Sigmoid colon (tissue), 7 donors: ENCODE measurements around the gene PODXL. TPM values are rescaled to one million over a fixed set of nuclear protein-coding genes. Genes with fewer than 3 reads are reported as not detected.
A peak's percentile ranks its signal among the peaks of the same experiment; 100 is the strongest.

Experiments
- DNase-seq: peaks from one replicate; pipeline ENCODE4 v3.0.0-alpha.2; 2019
- H3K27ac ChIP-seq, 4 donors: fragments of 200-600 bp; sonication (generic); one replicate each; pipeline ENCODE4 v1.5.1; 2016 to 2019; ENCODE audit warnings: mild to moderate bottlenecking in 1 of 4
- H3K27me3 ChIP-seq, 3 donors: fragments of 200-600 bp; sonication (generic); one replicate each; pipeline ENCODE4 v1.5.1; 2019; ENCODE audit warnings: mild to moderate bottlenecking in 1 of 3
- H3K36me3 ChIP-seq, 4 donors: fragments of 200-600 bp; sonication (generic); one replicate each; pipeline ENCODE4 v1.5.1; 2016 to 2019
- H3K4me1 ChIP-seq, 4 donors: fragments of 200-600 bp; sonication (generic); one replicate each; pipeline ENCODE4 v1.5.1; 2017 to 2019
- H3K4me3 ChIP-seq, 4 donors: fragments of 200-600 bp; sonication (generic); one replicate each; pipeline ENCODE4 v1.5.1; 2017 to 2019; ENCODE audit warnings: mild to moderate bottlenecking in 2 of 4, moderate library complexity in 1 of 4
- H3K9me3 ChIP-seq, 4 donors: fragments of 200-600 bp in 3 of 4; sonication (generic) in 3 of 4; one replicate each; pipeline versions ENCODE4 v1.5.1 to v1.6.1; 2013 to 2019
- CTCF ChIP-seq, 4 experiments: fragments of 450-650 bp in 3 of 4; fragments of 200-600 bp in 1 of 4; IDR thresholded peaks; one replicate each; pipeline ENCODE4 v1.5.1; 2016 to 2019; ENCODE audit warnings: antibody characterized with exemption in 4 of 4, mild to moderate bottlenecking in 3 of 4, moderate library complexity in 2 of 4
- EP300 ChIP-seq, 4 donors: sonication (generic); formaldehyde crosslinking; IDR thresholded peaks; one replicate each; pipeline ENCODE4 v1.6.1; 2017; ENCODE audit warnings: antibody characterized with exemption in 4 of 4
- POLR2A ChIP-seq, 2 donors: fragments of 450-650 bp; IDR thresholded peaks; one replicate each; pipeline ENCODE4 v1.6.1; 2016; ENCODE audit warnings: antibody characterized with exemption in 2 of 2, mild to moderate bottlenecking in 2 of 2, moderate library complexity in 2 of 2
- POLR2AphosphoS5 ChIP-seq, 4 donors: sonication (generic); formaldehyde crosslinking; IDR thresholded peaks; one replicate each; pipeline ENCODE4 v1.6.1; 2017; ENCODE audit warnings: antibody characterized with exemption in 4 of 4
- WGBS, 2 donors: extraction: QIAGEN DNeasy Blood & Tissue Kit; methylation state at CpG; one replicate each; pipeline ENCODE4 v1.1.7; 2013; 5-methylcytosine and 5-hydroxymethylcytosine counted together
- intact Hi-C: fragments of 100-400 bp; cut with DNase I; formaldehyde crosslinking; loops from one replicate; pipeline ENCODE4 v1.15.1; 2023
- polyA plus RNA-seq, 3 donors: library from polyadenylated mRNA; stranded (reverse); fragments of 200-250 nt; gene quantifications; one replicate each; pipeline ENCODE4 v1.2.3, GENCODE V29; 2013
- total RNA-seq, 4 donors: library from RNA; depleted of rRNA; stranded (reverse); fragments of >200 nt; gene quantifications; one replicate each; pipeline ENCODE4 v1.1.0, GENCODE V29; 2016
- donor health status: healthy with polysubstance abuse.
- donor health status: Bipolar disorder and iron deficiency.
- donor health status: healthy.

The PODXL gene
- total and polyA plus RNA-seq, 7 donors, result 1.2 to 23.2 (median 15.8) TPM

DNA sequence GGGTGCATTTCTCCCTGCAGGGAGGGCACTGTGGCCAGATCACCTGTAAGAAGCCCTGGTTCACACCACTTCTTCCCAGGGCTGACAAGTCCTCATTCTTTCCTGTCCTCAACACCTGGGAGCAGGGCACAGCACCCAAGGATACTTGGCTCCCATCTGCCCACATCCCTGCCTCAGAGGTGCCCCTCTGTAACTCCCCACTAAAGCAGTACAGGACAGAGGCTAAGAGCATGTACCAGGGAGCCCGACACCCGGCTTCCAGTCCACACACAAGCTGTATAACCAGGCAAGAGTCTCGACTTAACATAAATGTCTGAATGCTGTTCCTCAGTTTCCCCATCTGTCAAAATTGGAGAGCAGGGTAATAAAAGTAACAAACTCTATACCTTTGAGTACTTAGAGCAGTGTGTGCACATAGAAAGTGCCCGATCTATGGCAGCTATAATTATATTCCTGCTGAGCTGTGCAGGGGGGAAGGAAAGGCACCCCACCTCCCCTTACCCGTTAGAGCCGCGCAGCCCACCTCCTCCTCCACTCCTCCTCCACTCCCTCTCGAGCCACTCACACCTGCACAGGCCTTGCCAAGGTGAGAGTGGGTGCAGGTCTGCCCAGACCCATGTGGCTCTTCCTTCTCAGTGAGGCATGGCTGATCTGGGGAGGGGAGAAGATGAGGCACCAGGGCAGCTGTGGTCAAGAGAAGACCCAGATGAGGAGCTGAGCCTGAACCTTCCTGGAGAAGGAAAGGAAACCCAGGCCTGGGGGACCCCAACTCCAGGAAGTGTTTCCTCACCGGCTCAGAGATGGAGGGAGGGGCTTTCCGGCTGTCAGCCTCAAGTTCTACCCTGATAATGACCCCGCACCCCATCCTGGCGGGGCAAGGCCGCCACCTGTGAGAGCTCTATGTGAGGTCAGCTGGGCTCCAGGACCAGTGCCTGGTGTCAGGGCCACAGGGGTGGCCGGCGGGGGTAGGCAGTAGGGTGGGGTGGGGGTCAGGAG, 22.6 kb downstream of the PODXL start:
- no peak for TF ChIP-seq EP300 (IDR thresholded peaks at IDR 0.05)
- no peak for TF ChIP-seq POLR2A (IDR thresholded peaks at IDR 0.05)
- TF ChIP-seq POLR2AphosphoS5 (IDR thresholded peaks at IDR 0.05), result no peak
- no peak for TF ChIP-seq CTCF (IDR thresholded peaks at IDR 0.05)
- peak; percentile 48 for DNase-seq
- H3K36me3 ChIP-seq, result no peaks in the 10 kb centered on the region
- H3K4me3 ChIP-seq, result no peak overlapping the region
- no peaks in the 10 kb centered on the region for H3K9me3 ChIP-seq
- peaks cover 0 to 16% (median 10%) of the 10 kb centered on the region in 4 donors for H3K4me1 ChIP-seq
- H3K27me3 ChIP-seq, result no peaks in the 10 kb centered on the region
- WGBS, 2 donors, result 86 to 89% methylated on average over 15 of the region's 15 CpGs
- peak overlapping the region in 1 of 4 donors; percentile 52 for H3K27ac ChIP-seq
- intact Hi-C loops, result no loop called here

DNA sequence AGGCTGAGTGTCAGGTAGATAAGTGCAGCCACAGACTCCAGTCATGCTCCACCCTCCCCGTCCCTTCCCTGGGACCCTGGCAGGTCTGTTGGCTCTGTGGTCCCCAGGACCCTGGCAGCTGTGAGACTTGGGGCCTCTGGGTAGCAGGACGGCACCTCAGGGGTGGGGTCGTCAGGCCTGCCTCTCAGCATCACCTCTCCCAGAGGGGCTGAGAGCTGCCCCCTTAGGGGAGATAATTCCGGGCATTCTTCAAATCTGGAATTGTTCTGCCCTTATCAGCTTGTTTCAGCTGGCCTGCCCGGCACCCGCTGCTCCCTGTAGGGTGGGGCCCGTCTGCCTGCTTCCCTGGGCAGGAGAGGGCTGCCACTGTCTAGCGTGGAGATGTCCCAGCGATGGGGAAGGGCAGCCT, 23.3 kb downstream of the PODXL start:
- WGBS, 2 donors, result 40 to 75% methylated on average over 9 of the region's 9 CpGs
- no peaks in the 10 kb centered on the region for H3K27me3 ChIP-seq
- intact Hi-C loops, result no loop called here
- no peak overlapping the region for H3K4me3 ChIP-seq
- no peaks in the 10 kb centered on the region for H3K36me3 ChIP-seq
- peak; percentile 56 for DNase-seq
- H3K4me1 ChIP-seq, result peaks cover 0 to 9% (median 3%) of the 10 kb centered on the region in 4 donors
- H3K27ac ChIP-seq, result peak overlapping the region in 1 of 4 donors; percentile 52
- no peak for TF ChIP-seq CTCF (IDR thresholded peaks at IDR 0.05)
- TF ChIP-seq POLR2A (IDR thresholded peaks at IDR 0.05), result no peak
- TF ChIP-seq EP300 (IDR thresholded peaks at IDR 0.05), result no peak
- no peak for TF ChIP-seq POLR2AphosphoS5 (IDR thresholded peaks at IDR 0.05)
- no peaks in the 10 kb centered on the region for H3K9me3 ChIP-seq

- intact Hi-C loops, result no loop called here
- peak overlapping the region in 1 of 4 donors; percentile 52 for H3K27ac ChIP-seq
- no peaks in the 10 kb centered on the region for H3K27me3 ChIP-seq
- no peak overlapping the region for H3K4me3 ChIP-seq
- WGBS, 2 donors, result 87 to 88% methylated on average over 10 of the region's 10 CpGs
- no peaks in the 10 kb centered on the region for H3K36me3 ChIP-seq
- TF ChIP-seq POLR2AphosphoS5 (IDR thresholded peaks at IDR 0.05) (no peak), POLR2A (IDR thresholded peaks at IDR 0.05) (no peak), EP300 (IDR thresholded peaks at IDR 0.05) (no peak), CTCF (IDR thresholded peaks at IDR 0.05) (no peak)
- peaks cover 0 to 4% (median 0%) of the 10 kb centered on the region in 4 donors for H3K4me1 ChIP-seq
- DNase-seq, result peak; percentile 57
- H3K9me3 ChIP-seq, result no peaks in the 10 kb centered on the region
Measured at GRCh38 chr7:131532570-131533091, 23.8 kb downstream of the PODXL start.

DNA sequence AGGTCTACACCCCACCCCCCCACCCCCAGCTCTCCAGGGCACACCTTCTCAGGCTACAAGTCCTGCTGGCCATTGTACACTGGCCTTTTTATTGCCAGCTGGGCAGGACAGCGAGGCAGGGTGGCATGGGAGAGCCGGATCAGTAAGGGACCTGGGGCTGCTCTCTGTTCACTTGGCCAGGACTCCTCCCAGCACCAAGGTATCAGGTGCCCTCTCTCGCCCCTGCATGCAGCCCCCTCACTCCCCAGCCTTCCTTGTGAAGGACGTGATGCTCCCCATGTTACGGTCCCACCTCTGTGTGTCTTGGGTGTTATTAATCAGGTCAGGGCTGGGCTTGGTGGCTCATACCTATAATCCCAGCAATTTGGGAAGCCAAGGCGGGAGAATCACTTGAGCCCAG, 26.3 kb downstream of the PODXL start:
- no peaks in the 10 kb centered on the region for H3K36me3 ChIP-seq
- TF ChIP-seq CTCF (IDR thresholded peaks at IDR 0.05), result no peak
- TF ChIP-seq POLR2AphosphoS5 (IDR thresholded peaks at IDR 0.05), result no peak
- TF ChIP-seq EP300 (IDR thresholded peaks at IDR 0.05), result no peak
- no peak for TF ChIP-seq POLR2A (IDR thresholded peaks at IDR 0.05)
- no peak overlapping the region for H3K4me3 ChIP-seq
- H3K27me3 ChIP-seq, result no peaks in the 10 kb centered on the region
- intact Hi-C loops, result no loop called here
- peak; percentile 46 for DNase-seq
- H3K4me1 ChIP-seq, result no peaks in the 10 kb centered on the region
- 94% methylated on average over 6 of the region's 6 CpGs for WGBS, 2 donors
- H3K27ac ChIP-seq, result no peak overlapping the region
- no peaks in the 10 kb centered on the region for H3K9me3 ChIP-seq
